Spleen (tissue), 7 donors: Measurements from ENCODE around the gene TACR2.

Experiments used
- POLR2A ChIP-seq, 3 donors: fragments of 450-650 bp; IDR thresholded peaks; one replicate each; pipeline ENCODE4 v1.5.1; 2017; ENCODE audit warnings: antibody characterized with exemption in 3 of 3, mild to moderate bottlenecking in 1 of 3
- POLR2AphosphoS5 ChIP-seq, 3 donors: sonication (generic); formaldehyde crosslinking; IDR thresholded peaks; one replicate each; pipeline ENCODE4 v1.5.1; 2017; ENCODE audit warnings: antibody characterized with exemption in 3 of 3
- TF ChIP-seq, protein P1 (sequence below), 11 experiments: fragments of 200-600 bp in 7 of 11; fragments of 450-650 bp in 4 of 11; sonication (generic) in 4 of 11; IDR thresholded peaks in 8 of 11; conservative IDR thresholded peaks in 3 of 11; 1 replicate in 7 of 11; 2 replicates in 4 of 11; pipeline versions ENCODE4 v1.4.0 to v1.8.0; 2016 to 2021; ENCODE audit warnings: antibody characterized with exemption in 11 of 11, inconsistent platforms in 4 of 11, mild to moderate bottlenecking in 1 of 11
- donor health status: DM: no; HTN: no; CAD: no; lungs with moderate emphysema.
- donor health status: DM: no; HTN: no; CAD: no.
- donor health status: DM: no; HTN: no; CAD: no.

DNA sequence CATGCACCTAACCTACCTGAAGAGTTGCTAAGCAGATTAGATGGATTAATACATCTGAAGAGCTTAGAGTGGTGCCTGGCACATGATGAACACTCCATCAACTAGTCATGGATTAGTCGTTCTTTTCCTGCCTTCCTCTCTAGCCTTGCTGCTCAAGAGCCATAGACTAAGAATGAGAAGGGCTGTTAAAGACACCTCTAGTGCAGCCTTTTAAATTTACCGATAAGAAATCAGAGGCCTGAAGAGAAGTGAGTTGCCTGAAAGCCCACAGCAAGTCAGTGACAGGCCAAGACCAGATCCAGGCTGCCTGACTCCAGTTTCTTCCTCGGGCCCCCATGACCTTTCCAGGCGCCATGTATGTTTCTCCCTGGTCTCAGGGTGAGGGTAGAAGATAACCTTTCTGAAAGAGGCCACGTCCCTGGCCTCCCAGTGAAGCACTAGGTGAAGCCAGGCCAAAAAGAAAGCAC is 41.1 kb upstream of the TACR2 start:
- TF ChIP-seq POLR2AphosphoS5 (IDR thresholded peaks at IDR 0.05) (no peak), POLR2A (IDR thresholded peaks at IDR 0.05) (no peak)
- TF ChIP-seq, protein P1, sequence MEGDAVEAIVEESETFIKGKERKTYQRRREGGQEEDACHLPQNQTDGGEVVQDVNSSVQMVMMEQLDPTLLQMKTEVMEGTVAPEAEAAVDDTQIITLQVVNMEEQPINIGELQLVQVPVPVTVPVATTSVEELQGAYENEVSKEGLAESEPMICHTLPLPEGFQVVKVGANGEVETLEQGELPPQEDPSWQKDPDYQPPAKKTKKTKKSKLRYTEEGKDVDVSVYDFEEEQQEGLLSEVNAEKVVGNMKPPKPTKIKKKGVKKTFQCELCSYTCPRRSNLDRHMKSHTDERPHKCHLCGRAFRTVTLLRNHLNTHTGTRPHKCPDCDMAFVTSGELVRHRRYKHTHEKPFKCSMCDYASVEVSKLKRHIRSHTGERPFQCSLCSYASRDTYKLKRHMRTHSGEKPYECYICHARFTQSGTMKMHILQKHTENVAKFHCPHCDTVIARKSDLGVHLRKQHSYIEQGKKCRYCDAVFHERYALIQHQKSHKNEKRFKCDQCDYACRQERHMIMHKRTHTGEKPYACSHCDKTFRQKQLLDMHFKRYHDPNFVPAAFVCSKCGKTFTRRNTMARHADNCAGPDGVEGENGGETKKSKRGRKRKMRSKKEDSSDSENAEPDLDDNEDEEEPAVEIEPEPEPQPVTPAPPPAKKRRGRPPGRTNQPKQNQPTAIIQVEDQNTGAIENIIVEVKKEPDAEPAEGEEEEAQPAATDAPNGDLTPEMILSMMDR (IDR thresholded peaks at IDR 0.05 in 8 of 11, conservative IDR thresholded peaks at IDR 0.05 in 3 of 11), result no peak
